Gastrocnemius medialis (tissue), 4 donors: ENCODE results near the gene NPY2R. TPM values are rescaled to one million over a fixed set of nuclear protein-coding genes. Genes with fewer than 3 reads are reported as not detected.

Experiments
- ATAC-seq, 2 donors: fragments of 150-250 bp; one replicate each; pipeline ENCODE4 v1.9.1; 2016
- DNase-seq, 2 donors: peaks; one replicate each; pipeline ENCODE4 v3.0.0-alpha.2; 2019
- H3K27ac ChIP-seq, 4 donors: fragments of 200-600 bp; sonication (generic); 1 replicate in 1 of 4; 2 replicates in 3 of 4; pipeline ENCODE4 v1.5.1; 2016 to 2018; ENCODE audit warnings: mild to moderate bottlenecking in 2 of 4, moderate library complexity in 1 of 4
- H3K27me3 ChIP-seq, 3 donors: fragments of 200-600 bp; sonication (generic) in 2 of 3; 1 replicate in 1 of 3; 2 replicates in 2 of 3; pipeline versions ENCODE4 v1.5.1 to v1.6.0; 2016 to 2019; ENCODE audit warnings: mild to moderate bottlenecking in 1 of 3, moderate library complexity in 1 of 3
- H3K36me3 ChIP-seq, 2 donors: fragments of 200-600 bp; sonication (generic) in 1 of 2; one replicate each; pipeline ENCODE4 v1.5.1; 2017 to 2018
- H3K4me1 ChIP-seq, 2 donors: fragments of 200-600 bp; sonication (generic) in 1 of 2; one replicate each; pipeline ENCODE4 v1.5.1; 2016 to 2017; ENCODE audit warnings: mild to moderate bottlenecking in 2 of 2
- H3K4me3 ChIP-seq, 4 donors: fragments of 200-600 bp; sonication (generic) in 3 of 4; 1 replicate in 1 of 4; 2 replicates in 3 of 4; pipeline ENCODE4 v1.5.1; 2016 to 2019; ENCODE audit warnings: mild to moderate bottlenecking in 2 of 4
- H3K9me3 ChIP-seq, 3 donors: fragments of 200-600 bp; sonication (generic) in 2 of 3; 1 replicate in 1 of 3; 2 replicates in 2 of 3; pipeline ENCODE4 v1.5.1; 2016 to 2019
- CTCF ChIP-seq, 5 experiments: fragments of 450-650 bp in 3 of 5; fragments of 200-600 bp in 2 of 5; sonication (generic) in 2 of 5; IDR thresholded peaks in 4 of 5; conservative IDR thresholded peaks in 1 of 5; 1 replicate in 4 of 5; 2 replicates in 1 of 5; pipeline ENCODE4 v1.5.1; 2016 to 2019; ENCODE audit warnings: antibody characterized with exemption in 5 of 5, mild to moderate bottlenecking in 3 of 5, moderate library complexity in 3 of 5
- POLR2A ChIP-seq, 2 donors: fragments of 450-650 bp; IDR thresholded peaks; one replicate each; pipeline ENCODE4 v1.6.1; 2017; ENCODE audit warnings: antibody characterized with exemption in 2 of 2, mild to moderate bottlenecking in 2 of 2, moderate library complexity in 2 of 2
- in situ Hi-C, 4 donors: fragments of 200-750 bp; cut with MboI; loops; one replicate each; pipeline versions ENCODE4 v1.15.0 to v1.8.0; 2017; ENCODE audit warnings: low sequenced_read_pairs in 4 of 4
- intact Hi-C: fragments of 100-400 bp; cut with DNase I; formaldehyde crosslinking; loops from one replicate; pipeline ENCODE4 v1.15.1; 2023; ENCODE audit warnings: low total_unique reads
- total RNA-seq, 4 donors: library from RNA; depleted of rRNA; stranded (reverse); fragments of >200 nt; gene quantifications; one replicate each; pipeline versions ENCODE4 v1.1.0 to v1.2.3, GENCODE V29; 2016

The NPY2R gene
- total RNA-seq, 4 donors from 2014 or later, result not detected

GRCh38 chr4:155241664-155242063 is 33.2 kb downstream of the NPY2R start:
- no peaks in the 10 kb centered on the region for H3K36me3 ChIP-seq
- ATAC-seq (no peak), DNase-seq (no peak)
- H3K27me3 ChIP-seq, result no peaks in the 10 kb centered on the region
- H3K4me3 ChIP-seq, result no peak overlapping the region
- intact Hi-C loops (no loop called here), in situ Hi-C loops (no loop called here)
- no peaks in the 10 kb centered on the region for H3K4me1 ChIP-seq
- no peak overlapping the region for H3K27ac ChIP-seq
- H3K9me3 ChIP-seq, result no peaks in the 10 kb centered on the region
- no peak for TF ChIP-seq CTCF (IDR thresholded peaks at IDR 0.05 in 4 of 5, conservative IDR thresholded peaks at IDR 0.05 in 1 of 5)
- no peak for TF ChIP-seq POLR2A (IDR thresholded peaks at IDR 0.05)

- H3K4me3 ChIP-seq, result no peak overlapping the region
- intact Hi-C loops (no loop called here), in situ Hi-C loops (no loop called here)
- ATAC-seq (no peak), DNase-seq (no peak)
- H3K4me1 ChIP-seq, result no peaks in the 10 kb centered on the region
- no peaks in the 10 kb centered on the region for H3K36me3 ChIP-seq
- no peaks in the 10 kb centered on the region for H3K9me3 ChIP-seq
- no peak for TF ChIP-seq CTCF (IDR thresholded peaks at IDR 0.05 in 4 of 5, conservative IDR thresholded peaks at IDR 0.05 in 1 of 5)
- H3K27me3 ChIP-seq, result no peaks in the 10 kb centered on the region
- no peak overlapping the region for H3K27ac ChIP-seq
These were observed 36.7 kb downstream of the NPY2R start for GRCh38 chr4:155245105-155245504.

- Histone ChIP-seq H3K9me3 (no peaks in the 10 kb centered on the region), H3K27ac (no peak overlapping the region), H3K27me3 (no peaks in the 10 kb centered on the region), H3K36me3 (no peaks in the 10 kb centered on the region), H3K4me1 (no peaks in the 10 kb centered on the region), H3K4me3 (no peak overlapping the region)
- ATAC-seq, result no peak
- intact Hi-C loops (no loop called here), in situ Hi-C loops (no loop called here)
- DNase-seq, result no peak
- TF ChIP-seq POLR2A (IDR thresholded peaks at IDR 0.05) (no peak), CTCF (IDR thresholded peaks at IDR 0.05 in 4 of 5, conservative IDR thresholded peaks at IDR 0.05 in 1 of 5) (no peak)
These were observed 39.8 kb downstream of the NPY2R start for GRCh38 chr4:155248002-155248896.

GRCh38 chr4:155249016-155249566 is 40.7 kb downstream of the NPY2R start:
- intact Hi-C loops (no loop called here), in situ Hi-C loops (no loop called here)
- H3K4me1 ChIP-seq, result no peaks in the 10 kb centered on the region
- TF ChIP-seq POLR2A (IDR thresholded peaks at IDR 0.05) (no peak), CTCF (IDR thresholded peaks at IDR 0.05 in 4 of 5, conservative IDR thresholded peaks at IDR 0.05 in 1 of 5) (no peak)
- H3K4me3 ChIP-seq, result no peak overlapping the region
- no peak overlapping the region for H3K27ac ChIP-seq
- H3K36me3 ChIP-seq, result no peaks in the 10 kb centered on the region
- ATAC-seq, result no peak
- no peaks in the 10 kb centered on the region for H3K9me3 ChIP-seq
- no peak for DNase-seq
- no peaks in the 10 kb centered on the region for H3K27me3 ChIP-seq
